ENCODE results near the gene MED23.

DNA sequence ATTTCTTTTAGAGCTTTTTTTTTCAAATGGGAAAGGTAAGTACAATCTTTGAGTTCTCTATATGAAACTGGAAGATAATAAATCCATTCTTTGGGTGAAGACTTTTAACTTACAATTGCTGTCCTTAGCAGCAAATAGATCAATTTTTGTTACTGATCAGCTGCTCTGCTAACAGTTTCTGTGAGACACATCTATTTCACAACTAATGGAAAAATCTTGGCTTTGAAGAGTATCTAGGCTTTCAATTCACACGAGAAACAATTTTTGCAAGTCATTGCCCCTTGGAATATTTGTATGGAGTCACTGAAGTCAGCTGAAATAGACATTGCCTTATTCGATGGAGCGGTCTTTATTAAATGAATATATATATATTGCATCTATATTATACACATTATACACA is 75.5 kb downstream of the MED23 start:
- TF ChIP-seq, protein P1, sequence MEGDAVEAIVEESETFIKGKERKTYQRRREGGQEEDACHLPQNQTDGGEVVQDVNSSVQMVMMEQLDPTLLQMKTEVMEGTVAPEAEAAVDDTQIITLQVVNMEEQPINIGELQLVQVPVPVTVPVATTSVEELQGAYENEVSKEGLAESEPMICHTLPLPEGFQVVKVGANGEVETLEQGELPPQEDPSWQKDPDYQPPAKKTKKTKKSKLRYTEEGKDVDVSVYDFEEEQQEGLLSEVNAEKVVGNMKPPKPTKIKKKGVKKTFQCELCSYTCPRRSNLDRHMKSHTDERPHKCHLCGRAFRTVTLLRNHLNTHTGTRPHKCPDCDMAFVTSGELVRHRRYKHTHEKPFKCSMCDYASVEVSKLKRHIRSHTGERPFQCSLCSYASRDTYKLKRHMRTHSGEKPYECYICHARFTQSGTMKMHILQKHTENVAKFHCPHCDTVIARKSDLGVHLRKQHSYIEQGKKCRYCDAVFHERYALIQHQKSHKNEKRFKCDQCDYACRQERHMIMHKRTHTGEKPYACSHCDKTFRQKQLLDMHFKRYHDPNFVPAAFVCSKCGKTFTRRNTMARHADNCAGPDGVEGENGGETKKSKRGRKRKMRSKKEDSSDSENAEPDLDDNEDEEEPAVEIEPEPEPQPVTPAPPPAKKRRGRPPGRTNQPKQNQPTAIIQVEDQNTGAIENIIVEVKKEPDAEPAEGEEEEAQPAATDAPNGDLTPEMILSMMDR (IDR thresholded peaks at IDR 0.05): no peak
- TF ChIP-seq POLR2A (IDR thresholded peaks at IDR 0.05): no peak
- no peak for TF ChIP-seq POLR2AphosphoS5 (IDR thresholded peaks at IDR 0.05)
